Immature natural killer cell (primary cell): ENCODE data around the gene TSKU. TPM values are rescaled to one million over a fixed set of nuclear protein-coding genes. Genes with fewer than 3 reads are reported as not detected.

Source experiments
- DNase-seq, 3 donors: peaks; one replicate each; pipeline ENCODE4 v3.0.0; 2022; ENCODE audit warnings: mixed read lengths in 1 of 3
- H3K27ac Mint-ChIP-seq, 6 donors: one replicate each; pipeline ENCODE4 v1.8.0; 2020; ENCODE audit warnings: mixed read lengths in 6 of 6, mild to moderate bottlenecking in 5 of 6, inconsistent platforms in 4 of 6, moderate library complexity in 3 of 6
- H3K27me3 Mint-ChIP-seq, 3 donors: one replicate each; pipeline ENCODE4 v1.8.0; 2020 to 2021; ENCODE audit warnings: low read depth in 3 of 3, mild to moderate bottlenecking in 3 of 3, mixed read lengths in 3 of 3, moderate library complexity in 3 of 3, inconsistent platforms in 1 of 3
- H3K36me3 Mint-ChIP-seq, 3 donors: one replicate each; pipeline ENCODE4 v1.8.0; 2020; ENCODE audit warnings: mixed read lengths in 3 of 3, inconsistent platforms in 2 of 3, mild to moderate bottlenecking in 2 of 3
- H3K4me1 Mint-ChIP-seq, 2 donors: one replicate each; pipeline ENCODE4 v1.8.0; 2020; ENCODE audit warnings: inconsistent platforms in 2 of 2, mild to moderate bottlenecking in 2 of 2, mixed read lengths in 2 of 2, moderate library complexity in 1 of 2
- H3K4me3 Mint-ChIP-seq, 5 donors: one replicate each; pipeline ENCODE4 v1.8.0; 2020; ENCODE audit warnings: mild to moderate bottlenecking in 5 of 5, mixed read lengths in 5 of 5, inconsistent platforms in 3 of 5, moderate library complexity in 3 of 5
- H3K9me3 Mint-ChIP-seq, 6 donors: one replicate each; pipeline ENCODE4 v1.8.0; 2020; ENCODE audit warnings: mild to moderate bottlenecking in 6 of 6, mixed read lengths in 6 of 6, inconsistent platforms in 4 of 6, moderate library complexity in 3 of 6
- polyA plus RNA-seq, 3 donors: library from polyadenylated mRNA; unstranded; fragments of 300-500 nt; fragmentation: Illumina TruSeq; gene quantifications; one replicate each; pipeline ENCODE4 v1.2.3, GENCODE V29; 2021

Gene TSKU
- polyA plus RNA-seq, 3 donors from 2014 or later: not detected

DNA sequence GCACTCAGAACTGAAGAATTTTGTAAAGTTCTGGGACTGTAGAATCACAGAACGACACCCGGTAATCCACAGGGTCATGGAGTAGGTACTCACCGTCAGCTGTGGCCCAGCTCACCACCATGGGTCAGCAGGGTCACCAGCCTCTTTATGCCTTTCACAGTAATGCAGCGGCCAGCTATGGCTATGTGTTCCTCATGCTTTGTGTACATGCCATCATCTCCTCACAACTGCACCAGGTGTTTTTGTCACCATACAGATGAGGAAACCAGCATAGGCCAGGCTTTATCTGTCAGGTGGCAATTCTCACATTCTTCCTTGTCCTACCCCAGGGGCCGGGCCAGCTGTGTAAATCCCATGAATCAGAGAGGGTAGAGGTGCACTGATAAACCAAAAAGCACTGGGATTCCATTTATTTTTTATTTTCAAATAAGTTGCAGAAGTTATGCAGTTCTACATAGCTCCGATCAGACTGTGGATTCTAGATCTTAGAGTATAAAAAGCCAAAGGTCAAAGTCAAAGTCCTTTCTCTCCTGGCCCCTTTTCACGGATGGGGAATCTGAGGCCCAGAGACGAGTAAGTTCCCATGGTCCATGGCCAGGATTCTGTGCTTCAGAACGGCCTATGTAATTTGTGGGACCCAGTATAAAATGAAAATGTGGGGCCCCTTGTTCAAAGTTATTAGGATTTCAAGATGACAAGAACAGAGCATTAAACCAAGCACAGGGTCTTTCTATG is 17.5 kb downstream of the TSKU start:
- Mint-ChIP-seq H3K36me3 (no peaks in the 10 kb centered on the region), H3K27me3 (peaks cover 0 to 6% (median 6%) of the 10 kb centered on the region in 3 donors), H3K4me1 (peaks cover 0 to 9% of the 10 kb centered on the region in 2 donors), H3K4me3 (peak overlapping the region in 1 of 5 donors; percentile 35), H3K9me3 (peaks cover 0 to 2% (median 0%) of the 10 kb centered on the region in 6 donors), H3K27ac (no peak overlapping the region)
- no peak for DNase-seq

DNA sequence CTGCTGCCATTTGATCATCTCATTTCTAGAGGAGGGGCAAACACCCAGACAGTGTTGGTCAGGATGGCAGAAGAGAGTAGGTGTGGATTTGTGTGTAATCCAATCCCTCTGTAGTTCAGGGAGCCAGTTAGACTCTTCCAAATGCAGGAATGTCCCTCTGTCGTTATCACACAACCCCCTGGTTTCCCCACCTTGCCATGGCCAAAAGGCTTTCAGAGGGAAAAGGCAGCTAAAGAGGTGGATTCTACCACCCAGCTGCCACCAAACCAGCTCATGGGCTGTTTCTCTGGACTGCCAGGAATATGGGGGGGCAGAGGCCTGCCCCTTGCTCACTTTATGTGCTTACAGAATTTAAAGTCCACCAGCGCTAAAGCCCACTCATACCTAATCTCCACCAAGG is 18.1 kb downstream of the TSKU start:
- no peak for DNase-seq
- H3K4me1 Mint-ChIP-seq: peaks cover 0 to 9% of the 10 kb centered on the region in 2 donors
- peaks cover 0 to 2% (median 0%) of the 10 kb centered on the region in 6 donors for H3K9me3 Mint-ChIP-seq
- no peak overlapping the region for H3K4me3 Mint-ChIP-seq
- no peaks in the 10 kb centered on the region for H3K36me3 Mint-ChIP-seq
- peaks cover 0 to 6% (median 6%) of the 10 kb centered on the region in 3 donors for H3K27me3 Mint-ChIP-seq
- no peak overlapping the region for H3K27ac Mint-ChIP-seq

DNA sequence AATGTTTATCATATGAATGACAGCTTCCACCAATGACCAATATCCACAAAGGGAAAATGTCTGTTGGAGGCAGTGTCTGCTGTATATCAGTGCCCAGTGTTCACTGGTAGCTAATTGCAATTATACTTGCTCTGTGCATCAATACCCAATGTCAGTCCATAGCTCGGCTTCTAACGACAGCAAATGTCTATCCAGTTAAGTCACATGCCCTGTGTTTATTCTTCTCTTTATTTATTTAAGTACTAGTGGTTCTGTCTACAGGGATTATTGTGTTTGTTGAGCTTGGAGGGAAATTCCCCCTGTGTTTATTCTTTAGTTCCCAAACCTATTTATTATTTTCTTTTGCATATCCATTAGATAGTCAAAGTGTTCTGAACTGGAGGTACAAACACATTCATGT is 18.6 kb downstream of the TSKU start:
- no peaks in the 10 kb centered on the region for H3K36me3 Mint-ChIP-seq
- H3K9me3 Mint-ChIP-seq: peaks cover 0 to 2% (median 0%) of the 10 kb centered on the region in 6 donors
- H3K27me3 Mint-ChIP-seq: peaks cover 0 to 6% (median 6%) of the 10 kb centered on the region in 3 donors
- no peak for DNase-seq
- H3K4me1 Mint-ChIP-seq: peaks cover 0 to 9% of the 10 kb centered on the region in 2 donors
- H3K4me3 Mint-ChIP-seq: no peak overlapping the region
- H3K27ac Mint-ChIP-seq: no peak overlapping the region

GRCh38 chr11:76802151-76802550 is 19.0 kb downstream of the TSKU start:
- DNase-seq: no peak
- Mint-ChIP-seq H3K9me3 (peaks cover 0 to 2% (median 0%) of the 10 kb centered on the region in 6 donors), H3K4me1 (peaks cover 0 to 9% of the 10 kb centered on the region in 2 donors)

DNA sequence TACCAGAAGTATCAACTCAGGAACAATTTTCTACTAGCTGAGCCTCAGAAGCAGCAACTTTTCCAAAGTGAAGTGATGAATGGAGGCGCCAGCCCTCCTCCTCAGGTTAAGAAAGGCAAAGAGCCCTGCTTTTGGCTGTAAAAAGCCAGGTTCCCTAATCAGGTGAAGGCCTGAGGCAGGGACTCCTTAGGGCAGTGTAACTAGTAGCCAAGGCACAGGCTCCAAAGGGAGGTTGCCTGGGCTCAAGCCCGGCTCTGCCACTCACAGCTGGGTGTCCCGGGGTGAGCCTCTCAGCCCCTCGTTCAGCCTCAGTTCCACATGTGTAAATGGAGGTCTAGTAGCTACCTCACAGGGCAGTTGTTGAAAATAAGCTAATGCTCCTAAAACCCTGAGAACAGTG is 19.5 kb downstream of the TSKU start:
- Mint-ChIP-seq H3K9me3 (peaks cover 0 to 2% (median 0%) of the 10 kb centered on the region in 6 donors), H3K4me1 (peaks cover 0 to 9% of the 10 kb centered on the region in 2 donors), H3K4me3 (no peak overlapping the region), H3K27me3 (peaks cover 0 to 6% (median 6%) of the 10 kb centered on the region in 3 donors), H3K27ac (no peak overlapping the region), H3K36me3 (no peaks in the 10 kb centered on the region)
- no peak for DNase-seq

More at GRCh38 chr11:76802151-76802550, 19.0 kb downstream of the TSKU start:
- no peak overlapping the region for H3K27ac Mint-ChIP-seq
- H3K27me3 Mint-ChIP-seq: peaks cover 0 to 6% (median 6%) of the 10 kb centered on the region in 3 donors
- H3K36me3 Mint-ChIP-seq: no peaks in the 10 kb centered on the region
- H3K4me3 Mint-ChIP-seq: no peak overlapping the region

- Mint-ChIP-seq H3K4me1 (peaks cover 0 to 9% of the 10 kb centered on the region in 2 donors), H3K4me3 (no peak overlapping the region), H3K27me3 (peaks cover 0 to 6% (median 6%) of the 10 kb centered on the region in 3 donors), H3K36me3 (no peaks in the 10 kb centered on the region), H3K9me3 (peaks cover 0 to 2% (median 0%) of the 10 kb centered on the region in 6 donors), H3K27ac (no peak overlapping the region)
- DNase-seq: no peak
Measured at GRCh38 chr11:76803023-76803422, 19.9 kb downstream of the TSKU start.

- Mint-ChIP-seq H3K27ac (no peak overlapping the region), H3K9me3 (peaks cover 0 to 2% (median 0%) of the 10 kb centered on the region in 6 donors), H3K4me3 (no peak overlapping the region), H3K4me1 (peaks cover 0 to 3% of the 10 kb centered on the region in 2 donors), H3K36me3 (no peaks in the 10 kb centered on the region), H3K27me3 (peaks cover 0 to 6% (median 6%) of the 10 kb centered on the region in 3 donors)
- no peak for DNase-seq
Measured at GRCh38 chr11:76803811-76804600, 20.9 kb downstream of the TSKU start.

GRCh38 chr11:76805206-76805913 is 22.2 kb downstream of the TSKU start:
- Mint-ChIP-seq H3K4me1 (no peaks in the 10 kb centered on the region), H3K36me3 (no peaks in the 10 kb centered on the region), H3K27me3 (peaks cover 0 to 6% (median 5%) of the 10 kb centered on the region in 3 donors), H3K4me3 (no peak overlapping the region), H3K9me3 (peaks cover 0 to 2% (median 0%) of the 10 kb centered on the region in 6 donors), H3K27ac (no peak overlapping the region)
- DNase-seq: no peak

DNA sequence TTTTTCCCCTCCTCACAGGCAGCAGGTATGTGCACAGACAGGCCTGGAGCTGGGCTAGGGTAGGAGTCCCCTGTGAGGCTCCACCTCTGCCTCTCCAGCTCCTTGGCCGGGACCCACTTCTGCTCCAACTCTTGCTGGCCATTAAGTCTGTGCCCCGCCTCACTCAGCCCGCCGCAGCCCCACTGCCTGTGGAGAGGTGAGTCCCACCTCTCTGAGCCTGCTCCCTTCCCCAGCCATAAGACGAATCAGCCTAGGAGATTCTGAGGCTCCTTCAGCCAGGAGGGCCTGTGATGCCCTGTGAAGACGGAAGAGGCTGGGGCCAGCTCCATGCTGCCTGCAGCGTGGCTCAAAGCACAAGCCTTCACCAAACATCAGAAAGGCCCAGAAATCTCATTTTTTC is 23.0 kb downstream of the TSKU start:
- peaks cover 0 to 2% (median 0%) of the 10 kb centered on the region in 6 donors for H3K9me3 Mint-ChIP-seq
- no peak overlapping the region for H3K27ac Mint-ChIP-seq
- H3K36me3 Mint-ChIP-seq: no peaks in the 10 kb centered on the region
- no peaks in the 10 kb centered on the region for H3K4me1 Mint-ChIP-seq
- peaks cover 0 to 6% (median 5%) of the 10 kb centered on the region in 3 donors for H3K27me3 Mint-ChIP-seq
- DNase-seq: no peak
- no peak overlapping the region for H3K4me3 Mint-ChIP-seq

DNA sequence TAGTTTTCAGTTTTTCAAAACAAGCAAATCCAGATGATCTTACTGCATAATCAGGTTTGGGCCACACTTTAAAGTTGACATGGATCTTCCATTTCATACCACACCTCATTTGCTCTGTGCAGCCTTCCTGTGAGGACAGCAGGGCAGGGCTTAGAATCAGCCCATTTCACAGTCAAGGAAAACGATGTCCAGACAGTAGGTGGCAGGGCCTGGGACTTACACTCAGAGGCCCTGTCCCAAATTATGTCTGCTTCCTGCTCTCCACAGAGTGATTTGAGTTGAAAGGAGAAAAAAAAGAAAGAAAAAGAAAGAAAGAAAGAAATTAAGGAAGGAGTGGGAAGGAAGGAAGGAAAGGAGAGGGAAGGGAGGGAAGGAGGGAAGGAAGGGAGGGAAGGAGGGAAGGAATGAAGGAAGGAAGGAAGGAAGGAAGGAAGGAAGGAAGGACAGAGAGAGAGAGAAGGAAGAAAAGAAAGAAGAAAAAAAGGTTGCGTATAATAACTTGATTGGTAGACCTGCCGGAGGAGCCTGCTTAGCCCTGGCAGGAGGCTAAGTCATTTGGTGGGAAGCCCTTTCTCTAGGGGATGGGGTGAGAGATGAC is 23.6 kb downstream of the TSKU start:
- peaks cover 0 to 6% (median 5%) of the 10 kb centered on the region in 3 donors for H3K27me3 Mint-ChIP-seq
- no peak overlapping the region for H3K4me3 Mint-ChIP-seq
- H3K9me3 Mint-ChIP-seq: peaks cover 0 to 2% (median 0%) of the 10 kb centered on the region in 6 donors
- no peaks in the 10 kb centered on the region for H3K36me3 Mint-ChIP-seq
- H3K4me1 Mint-ChIP-seq: no peaks in the 10 kb centered on the region
- no peak overlapping the region for H3K27ac Mint-ChIP-seq
- DNase-seq: no peak

DNA sequence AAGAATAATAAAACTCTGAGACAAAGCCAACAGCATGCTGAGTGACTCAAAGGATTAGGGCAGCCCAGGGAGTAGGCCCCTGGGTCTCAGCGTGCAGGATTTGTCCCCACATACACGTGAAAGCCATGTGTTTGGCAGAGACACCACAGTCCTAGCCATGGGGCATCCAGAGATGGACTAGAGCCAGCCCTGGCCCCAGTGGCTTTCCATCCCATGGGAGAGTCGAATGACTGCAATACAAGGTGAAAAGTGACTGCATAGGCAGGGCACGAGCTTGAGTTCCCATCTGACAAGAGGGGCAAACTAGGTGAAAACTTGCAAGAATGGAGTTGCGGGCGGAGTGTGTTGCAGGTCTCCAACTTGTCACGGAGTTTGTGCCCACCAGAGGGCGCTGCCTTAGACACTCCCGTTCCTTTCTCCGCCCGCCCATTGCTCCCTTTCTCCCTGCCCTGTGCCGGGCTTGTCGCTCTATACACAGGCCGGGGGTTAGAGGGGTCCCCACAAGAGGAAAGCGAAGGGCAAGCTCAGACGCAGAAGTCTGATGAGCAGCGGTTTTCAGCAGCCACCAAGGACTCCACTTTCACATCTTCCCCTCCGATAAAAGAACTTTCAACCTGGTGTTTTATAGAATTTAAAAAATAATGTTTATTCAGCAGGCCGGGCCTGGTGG is 24.2 kb downstream of the TSKU start:
- peaks cover 0 to 2% (median 0%) of the 10 kb centered on the region in 6 donors for H3K9me3 Mint-ChIP-seq
- no peaks in the 10 kb centered on the region for H3K36me3 Mint-ChIP-seq
- no peak overlapping the region for H3K4me3 Mint-ChIP-seq
- H3K27me3 Mint-ChIP-seq: peaks cover 0 to 5% (median 4%) of the 10 kb centered on the region in 3 donors
- no peak overlapping the region for H3K27ac Mint-ChIP-seq
- peak; percentile 16 to 31 (median 23) for DNase-seq
- no peaks in the 10 kb centered on the region for H3K4me1 Mint-ChIP-seq

DNA sequence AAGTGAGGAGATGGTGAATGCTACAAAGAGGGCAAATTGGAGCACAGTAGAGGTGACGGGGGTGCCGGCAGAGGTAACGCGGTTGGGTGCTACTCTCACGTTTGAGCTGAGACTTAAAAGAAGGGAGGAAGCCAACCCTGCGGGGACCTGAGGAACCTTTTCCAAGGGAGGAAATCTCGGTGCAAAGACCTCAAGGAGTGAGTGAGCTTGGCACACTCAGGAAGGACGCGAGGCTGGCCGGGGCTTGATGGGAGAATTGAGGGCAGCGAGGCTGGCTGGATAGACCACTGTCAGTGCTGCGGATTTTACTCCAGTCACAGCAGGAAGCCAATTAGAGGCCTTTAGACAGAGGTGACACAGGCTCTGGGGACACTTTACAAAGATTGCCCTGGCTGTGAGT is 25.0 kb downstream of the TSKU start:
- H3K9me3 Mint-ChIP-seq: peaks cover 0 to 2% (median 0%) of the 10 kb centered on the region in 6 donors
- no peak overlapping the region for H3K4me3 Mint-ChIP-seq
- H3K36me3 Mint-ChIP-seq: no peaks in the 10 kb centered on the region
- H3K27ac Mint-ChIP-seq: no peak overlapping the region
- H3K27me3 Mint-ChIP-seq: peaks cover 0 to 7% (median 4%) of the 10 kb centered on the region in 3 donors
- DNase-seq: no peak
- no peaks in the 10 kb centered on the region for H3K4me1 Mint-ChIP-seq

DNA sequence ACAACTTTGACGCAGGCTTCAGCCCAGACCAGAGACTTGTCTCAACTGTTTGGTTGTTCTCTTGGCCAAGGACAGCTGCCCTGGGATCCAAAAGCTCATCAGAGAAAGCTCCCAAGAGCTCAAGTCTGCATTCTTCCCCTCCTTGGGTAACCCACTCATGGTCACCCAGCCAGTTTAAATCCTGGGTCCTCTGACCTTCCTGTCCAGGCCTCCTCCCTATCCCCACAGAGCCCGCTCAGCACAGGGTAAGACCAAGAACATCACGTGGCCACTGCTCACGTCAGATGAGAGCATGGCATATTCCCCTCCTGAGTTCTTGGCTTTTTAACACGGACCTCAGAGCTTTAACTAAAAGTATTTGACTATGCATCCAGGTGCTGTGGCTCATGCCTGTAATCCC is 25.8 kb downstream of the TSKU start:
- Mint-ChIP-seq H3K4me3 (no peak overlapping the region), H3K27me3 (peaks cover 0 to 9% (median 4%) of the 10 kb centered on the region in 3 donors), H3K9me3 (peaks cover 0 to 2% (median 0%) of the 10 kb centered on the region in 6 donors), H3K4me1 (no peaks in the 10 kb centered on the region), H3K36me3 (no peaks in the 10 kb centered on the region), H3K27ac (no peak overlapping the region)
- DNase-seq: no peak
